GM12875 (cell line): ENCODE measurements around the gene NEU3.

Experiments
- H3K4me3 ChIP-seq: one replicate; pipeline ENCODE4 v1.5.1; 2011; ENCODE audit warnings: low read depth, low read length, control low read depth
- CTCF ChIP-seq: IDR thresholded peaks from 2 replicates; pipeline ENCODE4 v1.5.1; 2011; ENCODE audit warnings: low read depth, mild to moderate bottlenecking, control low read depth, inconsistent platforms, low read length, moderate library complexity, borderline replicate concordance; ENCODE audit not compliant: insufficient read depth

The NEU3 gene

GRCh38 chr11:74988541-74989259, at the start of gene NEU3:
Gene NEU3, plus strand, starts transcription at chr11:74988933. Its CDS starts 128 bp downstream, at chr11:74989061.
- H3K4me3 ChIP-seq = peak within 1 kb of the TSS; percentile 84
- no peak for TF ChIP-seq CTCF

GRCh38 chr11:74941492-74941891, 47.2 kb upstream of the NEU3 start:
- no peak overlapping the region for H3K4me3 ChIP-seq
- TF ChIP-seq CTCF = no peak

- no peak for TF ChIP-seq CTCF
These were observed 46.5 kb upstream of the NEU3 start for GRCh38 chr11:74942073-74942759.

GRCh38 chr11:74948546-74948897, 40.2 kb upstream of the NEU3 start:
- peak overlapping the region; percentile 95 for H3K4me3 ChIP-seq
- TF ChIP-seq CTCF = no peak

More at GRCh38 chr11:74942073-74942759, 46.5 kb upstream of the NEU3 start:
- H3K4me3 ChIP-seq = no peak overlapping the region

- TF ChIP-seq CTCF = no peak
- peak within 1 kb of the TSS; percentile 95 for H3K4me3 ChIP-seq
These were observed 39.6 kb upstream of the NEU3 start, which contains the start of the genes SPCS2 and XRRA1 for GRCh38 chr11:74948898-74949752. Gene SPCS2, plus strand, starts transcription at chr11:74949266. Its CDS starts 20 bp downstream, at chr11:74949286. Gene XRRA1, minus strand, starts transcription at chr11:74949091. Its CDS starts 8,213 bp downstream, at chr11:74940878.

- no peak for TF ChIP-seq CTCF
- peak overlapping the region; percentile 95 for H3K4me3 ChIP-seq
These were observed 39.0 kb upstream of the NEU3 start for GRCh38 chr11:74949753-74950137.
